Astrocyte of the spinal cord (primary cell): ENCODE results near the gene TRUB1.
"Not testable (repeated sequence)": the region's sequence is repeated elsewhere in the genome, so short reads cannot be mapped to it uniquely, and the experiment has no call there.

Experiments used
- DNase-seq: peaks from one replicate; pipeline ENCODE4 v3.0.0; 2011; ENCODE audit warnings: low read depth, low spot score
- H3K4me3 ChIP-seq: 2 replicates; pipeline ENCODE4 v1.5.1; 2011; ENCODE audit warnings: low read depth, mild to moderate bottlenecking, low read length, moderate library complexity
- in situ Hi-C: cut with HindIII; loops from 2 replicates; pipeline ENCODE4 v1.10.0; 2017; ENCODE audit warnings: low sequenced_read_pairs
- TF ChIP-seq, protein P1 (sequence below): IDR thresholded peaks from 2 replicates; pipeline ENCODE4 v1.5.1; 2012; ENCODE audit warnings: low read depth, mild to moderate bottlenecking, low read length, inconsistent platforms

Gene TRUB1

GRCh38 chr10:114937962-114938855 lies at the start of gene TRUB1:
TSS of gene TRUB1 (plus strand) at chr10:114938195. CDS start at chr10:114938254, 59 bp downstream.
- H3K4me3 ChIP-seq, result peak within 1 kb of the TSS; percentile 96
- TF ChIP-seq, protein P1, sequence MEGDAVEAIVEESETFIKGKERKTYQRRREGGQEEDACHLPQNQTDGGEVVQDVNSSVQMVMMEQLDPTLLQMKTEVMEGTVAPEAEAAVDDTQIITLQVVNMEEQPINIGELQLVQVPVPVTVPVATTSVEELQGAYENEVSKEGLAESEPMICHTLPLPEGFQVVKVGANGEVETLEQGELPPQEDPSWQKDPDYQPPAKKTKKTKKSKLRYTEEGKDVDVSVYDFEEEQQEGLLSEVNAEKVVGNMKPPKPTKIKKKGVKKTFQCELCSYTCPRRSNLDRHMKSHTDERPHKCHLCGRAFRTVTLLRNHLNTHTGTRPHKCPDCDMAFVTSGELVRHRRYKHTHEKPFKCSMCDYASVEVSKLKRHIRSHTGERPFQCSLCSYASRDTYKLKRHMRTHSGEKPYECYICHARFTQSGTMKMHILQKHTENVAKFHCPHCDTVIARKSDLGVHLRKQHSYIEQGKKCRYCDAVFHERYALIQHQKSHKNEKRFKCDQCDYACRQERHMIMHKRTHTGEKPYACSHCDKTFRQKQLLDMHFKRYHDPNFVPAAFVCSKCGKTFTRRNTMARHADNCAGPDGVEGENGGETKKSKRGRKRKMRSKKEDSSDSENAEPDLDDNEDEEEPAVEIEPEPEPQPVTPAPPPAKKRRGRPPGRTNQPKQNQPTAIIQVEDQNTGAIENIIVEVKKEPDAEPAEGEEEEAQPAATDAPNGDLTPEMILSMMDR, result no peak
- in situ Hi-C loops, result no loop called here
- peak; percentile 95 for DNase-seq

- TF ChIP-seq, protein P1, result no peak
- in situ Hi-C loops, result no loop called here
Measured at GRCh38 chr10:114893251-114893650, 44.7 kb upstream of the TRUB1 start.

DNA sequence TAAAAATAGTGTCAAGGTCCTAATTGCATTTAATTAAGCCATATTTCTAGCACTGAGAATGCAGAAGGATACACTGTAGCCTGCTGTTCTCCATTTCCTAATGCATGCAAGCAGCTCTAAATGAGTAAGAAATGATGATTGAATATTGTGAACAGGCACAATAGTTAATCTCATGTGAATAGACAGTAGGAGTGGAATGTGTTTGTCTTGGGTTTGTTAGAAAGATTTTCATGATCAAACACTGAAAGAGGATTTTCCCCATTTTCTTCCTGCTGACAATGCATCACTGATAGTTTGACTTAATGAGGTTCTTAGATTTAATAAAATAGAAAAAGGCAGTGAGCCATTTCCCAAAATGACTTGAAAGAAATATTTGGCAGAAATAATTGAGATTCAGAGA lies 43.1 kb upstream of the TRUB1 start:
- H3K4me3 ChIP-seq, result no peak overlapping the region
- no peak for DNase-seq
- TF ChIP-seq, protein P1, result no peak
- in situ Hi-C loops, result no loop called here

More at GRCh38 chr10:114893251-114893650, 44.7 kb upstream of the TRUB1 start:
- H3K4me3 ChIP-seq, result no peak overlapping the region
- DNase-seq, result no peak

GRCh38 chr10:114897011-114897410 lies 41.0 kb upstream of the TRUB1 start:
- H3K4me3 ChIP-seq, in situ Hi-C loops, DNase-seq: not testable (repeated sequence)

DNA sequence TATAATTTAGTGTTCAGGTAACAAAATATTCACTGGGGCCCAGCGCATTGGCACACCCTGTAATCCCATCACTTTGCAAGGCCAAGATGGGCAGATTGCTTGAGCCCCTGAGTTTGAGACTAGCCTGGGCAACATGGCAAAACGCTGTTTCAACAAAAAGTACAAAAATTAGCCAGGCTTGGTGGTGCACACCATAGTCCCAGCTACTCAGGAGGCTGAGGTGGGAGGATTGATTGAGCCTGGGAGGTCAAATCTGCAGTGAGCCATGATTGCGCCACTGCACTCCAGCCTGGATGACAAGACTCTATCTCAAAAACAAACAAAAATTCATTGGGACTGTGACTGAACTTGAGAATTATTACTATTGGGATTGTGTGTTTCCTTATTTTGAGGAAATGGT lies 40.4 kb upstream of the TRUB1 start:
- TF ChIP-seq, protein P1, result no peak
- in situ Hi-C loops, result no loop called here
- H3K4me3 ChIP-seq, result no peak overlapping the region
- DNase-seq, result no peak

- H3K4me3 ChIP-seq, result no peak overlapping the region
- in situ Hi-C loops, result no loop called here
- TF ChIP-seq, protein P1, result no peak
- no peak for DNase-seq
Measured at GRCh38 chr10:114899982-114900381, 38.0 kb upstream of the TRUB1 start.

GRCh38 chr10:114900658-114901057 lies 37.3 kb upstream of the TRUB1 start:
- H3K4me3 ChIP-seq, result no peak overlapping the region
- no peak for DNase-seq
- in situ Hi-C loops, result no loop called here
- TF ChIP-seq, protein P1, result no peak
